HG03439 (cell line): ENCODE results near the gene CLK4.
"Not testable (repeated sequence)": the region's sequence is repeated elsewhere in the genome, so short reads cannot be mapped to it uniquely, and the experiment has no call there.

Source experiments
- ATAC-seq: cut with Tn5 transposase; IDR thresholded peaks from one replicate; pipeline ENCODE4 v1.9.1; 2021; ENCODE audit warnings: mild to moderate bottlenecking, moderate library complexity; ENCODE audit not compliant: unreplicated experiment

The CLK4 gene

DNA sequence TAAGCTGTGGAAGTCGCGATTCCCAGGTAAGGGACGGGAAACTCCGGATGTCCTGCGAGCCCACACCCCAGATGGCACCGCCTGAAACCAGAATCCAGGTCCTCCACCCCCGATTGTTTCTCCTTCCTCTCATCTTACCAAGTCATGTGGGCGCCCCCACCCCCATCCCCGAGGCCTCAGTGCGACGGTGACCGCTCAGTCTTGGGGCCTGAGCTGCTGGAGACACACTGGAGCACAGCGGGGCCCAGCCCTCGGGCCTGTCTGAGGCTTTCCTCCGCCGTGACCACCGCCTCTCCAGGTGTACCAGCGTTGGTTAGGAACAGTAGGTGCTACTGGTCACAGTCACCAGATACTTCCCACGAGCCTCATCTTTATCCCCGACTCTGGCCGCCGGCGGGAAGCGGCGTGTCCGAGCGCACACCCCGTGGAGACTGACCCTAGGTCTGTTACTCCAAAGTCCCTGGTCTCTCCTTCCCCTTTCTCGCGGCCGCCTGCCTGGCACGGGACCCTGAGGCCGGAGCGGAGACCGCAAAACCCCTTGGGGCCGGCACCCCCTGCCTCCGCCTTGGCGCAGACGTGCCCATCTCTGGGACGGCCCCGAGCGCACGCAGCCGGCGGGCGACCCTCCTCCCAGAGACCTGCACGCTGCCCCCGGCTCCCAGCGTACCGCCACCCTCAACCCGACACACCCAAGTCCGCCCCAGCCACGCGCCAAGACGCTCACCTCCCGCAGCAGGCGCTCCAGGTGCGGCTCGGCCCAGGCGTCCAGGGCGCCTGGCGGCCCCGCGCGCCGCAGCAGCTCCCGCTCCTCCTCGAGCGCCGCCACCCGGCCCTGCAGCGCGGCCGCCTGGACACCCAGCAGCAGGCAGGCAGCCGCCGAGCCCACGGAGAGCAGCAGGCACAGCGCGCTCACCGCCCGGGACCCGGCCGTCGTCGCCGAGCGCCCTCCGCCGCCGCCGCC, 37.4 kb downstream of the CLK4 start:
- no peak for ATAC-seq

DNA sequence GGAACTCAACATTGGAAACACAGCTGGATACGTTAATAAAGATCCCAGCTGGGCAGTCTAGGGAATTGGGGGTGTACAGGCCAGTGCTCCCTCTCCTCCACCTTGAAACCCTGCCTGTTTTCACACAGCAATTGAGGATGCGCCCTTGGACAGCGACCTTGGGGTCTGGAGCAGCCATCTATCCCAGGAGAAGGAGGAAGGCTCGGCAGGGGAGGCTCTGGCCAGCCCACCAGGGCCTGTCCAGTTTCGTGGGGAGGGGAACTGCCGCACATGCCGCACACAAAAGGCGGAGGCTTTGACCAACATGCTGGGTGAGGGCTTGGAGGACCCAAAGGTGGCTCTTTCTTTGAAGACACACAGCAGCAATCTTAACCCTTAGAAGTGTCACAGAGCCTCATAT, 38.1 kb downstream of the CLK4 start:
- no peak for ATAC-seq

DNA sequence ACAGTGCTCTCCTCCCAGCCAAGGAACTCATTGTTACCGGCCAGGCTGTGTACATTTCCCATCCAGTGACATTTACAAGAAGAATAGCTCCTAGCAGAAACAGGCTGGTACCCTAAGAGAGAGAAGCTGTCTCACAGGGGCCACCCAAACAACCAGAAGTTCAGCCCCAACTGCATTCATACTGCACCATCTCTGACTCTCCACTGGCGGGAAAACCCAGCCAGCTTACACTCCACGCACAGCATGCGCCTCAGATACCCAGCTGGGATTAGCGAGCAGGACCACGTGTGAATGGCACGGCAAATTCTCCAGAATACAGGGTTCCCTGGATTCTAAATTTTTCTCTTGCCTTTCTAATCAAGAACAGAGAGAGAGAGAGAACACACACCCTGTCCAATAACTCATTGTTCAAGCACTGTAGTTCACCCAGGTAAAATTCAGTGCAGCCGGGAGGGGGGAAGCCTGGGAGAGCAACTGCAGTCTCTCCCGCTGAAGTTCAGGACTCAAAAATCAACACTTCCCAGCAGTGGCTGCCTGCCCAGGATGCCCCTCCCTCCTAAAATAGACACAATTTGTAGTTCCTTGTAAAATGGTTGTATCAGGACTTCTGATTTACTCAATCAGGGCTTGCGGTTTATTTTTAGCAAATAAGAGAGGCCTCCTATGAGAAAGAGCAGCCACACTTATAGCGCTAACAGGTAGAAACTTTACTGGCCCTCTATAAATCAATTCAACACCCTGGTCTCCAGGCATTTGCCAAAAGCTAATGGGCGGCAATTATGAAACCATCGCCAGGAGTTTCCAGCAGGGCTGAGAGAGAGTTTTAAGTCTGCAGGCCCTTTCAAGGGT, 38.9 kb downstream of the CLK4 start:
- no peak for ATAC-seq

DNA sequence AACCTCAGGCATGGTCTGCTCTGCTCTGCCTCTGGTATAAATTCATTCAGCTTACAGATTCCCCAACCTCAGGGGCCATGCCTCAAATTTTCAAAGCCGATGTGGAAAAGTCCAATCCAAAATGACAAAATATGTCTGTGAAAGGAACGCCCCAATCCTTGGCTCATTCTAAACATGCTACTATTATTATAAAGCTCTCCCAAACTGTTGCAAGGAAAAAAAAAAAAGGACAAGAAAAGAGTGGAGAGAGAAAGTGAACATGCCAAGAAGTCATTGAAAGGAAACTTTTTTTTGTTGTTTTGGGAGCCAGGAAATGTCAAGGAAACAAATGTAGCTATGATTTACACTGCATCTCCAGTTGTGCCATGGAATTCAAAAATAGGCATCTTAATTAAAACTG, 40.5 kb downstream of the CLK4 start:
- ATAC-seq = no peak

DNA sequence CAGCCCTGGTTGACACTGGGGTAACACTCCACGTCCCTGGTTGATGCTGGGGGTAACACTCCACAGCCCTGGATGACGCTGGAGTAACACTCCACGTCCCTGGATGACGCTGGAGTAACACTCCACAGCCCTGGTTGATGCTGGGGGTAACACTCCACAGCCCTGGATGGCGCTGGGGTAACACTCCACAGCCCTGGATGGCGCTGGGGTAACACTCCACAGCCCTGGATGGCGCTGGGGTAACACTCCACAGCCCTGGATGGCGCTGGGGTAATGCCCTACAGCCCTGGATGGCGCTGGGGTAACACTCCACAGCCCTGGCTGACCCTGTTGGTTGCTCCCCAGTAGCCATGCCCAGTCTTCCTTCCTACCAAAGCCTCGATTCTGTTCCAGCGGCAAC, 41.4 kb downstream of the CLK4 start:
- not testable (repeated sequence) for ATAC-seq

DNA sequence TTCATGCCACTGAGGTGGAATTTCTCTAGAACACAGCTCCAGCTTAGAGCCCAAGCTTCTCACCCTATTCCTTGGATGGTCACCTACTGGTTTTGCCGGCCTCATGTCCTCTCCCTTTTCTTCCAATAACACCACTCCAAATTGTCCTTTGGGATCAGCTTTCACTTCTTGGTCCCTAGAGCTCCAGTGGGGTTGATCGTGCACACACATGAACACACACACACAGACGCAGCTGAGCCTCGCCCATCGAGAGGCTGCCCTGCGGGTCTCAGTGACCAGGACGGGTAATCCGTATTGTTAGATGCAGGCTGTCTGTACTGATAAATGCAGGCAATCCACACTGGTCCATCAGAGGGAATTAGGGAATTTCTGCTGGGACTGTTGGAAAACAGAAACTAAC, 43.6 kb downstream of the CLK4 start:
- no peak for ATAC-seq

DNA sequence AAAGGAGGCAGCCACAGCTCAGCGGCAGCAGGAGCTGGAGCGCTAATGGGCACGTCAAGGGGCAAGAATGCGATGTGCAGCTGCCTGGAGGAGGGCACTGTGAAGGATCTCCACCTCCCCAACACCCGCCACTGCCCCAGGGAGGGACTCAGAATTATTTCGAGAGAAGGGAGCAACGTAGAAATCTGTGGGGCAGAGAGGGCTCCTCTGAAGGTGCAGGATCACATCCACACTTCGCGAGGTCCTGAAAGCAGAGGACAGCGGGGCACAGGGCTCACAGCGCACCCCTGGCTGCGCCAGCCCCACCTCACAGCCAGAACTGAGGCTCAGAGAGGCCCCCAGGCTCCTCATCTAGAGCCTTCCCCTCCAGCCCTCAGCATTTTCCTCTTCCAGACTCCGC, 44.6 kb downstream of the CLK4 start:
- no peak for ATAC-seq

DNA sequence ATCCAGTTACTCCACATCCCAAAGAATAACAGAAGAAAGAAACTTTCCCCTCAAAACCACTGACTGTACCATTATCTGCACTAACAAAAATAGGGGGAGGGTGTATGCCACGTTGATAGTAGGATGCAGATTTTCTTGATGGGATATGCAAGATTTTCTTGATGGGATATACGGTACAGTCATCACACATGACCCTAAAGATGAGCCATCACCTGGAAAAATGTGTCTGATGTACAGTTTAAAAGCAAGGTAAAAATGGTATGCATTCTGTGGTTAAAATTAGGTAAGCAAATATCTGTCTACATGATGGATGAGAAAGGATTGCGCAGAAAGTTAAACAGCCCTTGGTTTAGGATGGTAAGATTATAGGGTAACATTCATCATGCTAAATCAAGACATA, 45.2 kb downstream of the CLK4 start:
- no peak for ATAC-seq

DNA sequence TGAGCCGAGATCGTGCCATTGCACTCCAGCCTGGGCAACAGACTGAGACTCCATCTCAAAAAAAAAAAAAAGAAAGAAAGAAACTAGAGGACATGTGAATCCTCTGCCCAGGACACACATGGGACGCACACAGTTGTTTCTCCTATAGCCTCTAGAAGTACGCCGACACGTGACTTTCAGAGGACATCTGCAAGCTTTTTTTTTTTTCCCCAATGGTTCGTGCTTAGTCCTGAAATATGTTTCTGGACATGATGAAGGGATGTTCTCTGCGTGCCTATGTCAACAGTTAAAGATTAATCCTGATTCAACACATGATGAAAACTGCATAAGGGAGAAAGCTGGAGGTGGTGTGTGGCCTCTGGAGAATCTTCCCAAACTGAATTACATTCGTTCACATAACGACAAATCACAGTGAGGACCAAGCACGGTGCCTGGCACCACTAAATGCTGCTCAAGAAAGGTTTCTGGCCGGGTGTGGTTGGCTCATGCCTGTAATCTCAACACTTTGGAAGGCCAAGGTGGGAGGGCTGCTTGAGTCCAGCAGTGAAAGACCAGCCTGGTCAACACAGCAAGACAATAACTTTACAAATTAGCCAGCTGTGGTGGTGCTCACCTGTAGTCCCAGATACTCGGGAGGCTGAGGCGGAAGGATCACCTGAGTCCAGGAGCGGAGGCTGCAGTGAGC, 46.4 kb downstream of the CLK4 start:
- ATAC-seq = no peak

DNA sequence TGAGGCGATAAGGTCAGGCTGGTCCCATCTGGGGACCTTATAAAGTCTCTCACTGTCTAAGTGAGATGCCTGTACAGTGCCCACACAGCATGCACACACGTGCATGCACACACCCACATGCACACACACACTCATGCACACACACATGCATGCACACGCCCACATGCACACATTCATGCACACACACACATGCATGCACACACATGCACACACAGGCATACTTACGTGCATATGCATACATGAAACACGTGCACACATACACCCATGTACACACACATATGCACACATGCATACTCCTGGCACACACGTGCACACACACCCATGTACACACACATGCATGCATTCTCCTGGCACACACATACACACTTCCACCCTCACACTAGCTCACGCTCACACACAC, 48.9 kb downstream of the CLK4 start:
- no peak for ATAC-seq

DNA sequence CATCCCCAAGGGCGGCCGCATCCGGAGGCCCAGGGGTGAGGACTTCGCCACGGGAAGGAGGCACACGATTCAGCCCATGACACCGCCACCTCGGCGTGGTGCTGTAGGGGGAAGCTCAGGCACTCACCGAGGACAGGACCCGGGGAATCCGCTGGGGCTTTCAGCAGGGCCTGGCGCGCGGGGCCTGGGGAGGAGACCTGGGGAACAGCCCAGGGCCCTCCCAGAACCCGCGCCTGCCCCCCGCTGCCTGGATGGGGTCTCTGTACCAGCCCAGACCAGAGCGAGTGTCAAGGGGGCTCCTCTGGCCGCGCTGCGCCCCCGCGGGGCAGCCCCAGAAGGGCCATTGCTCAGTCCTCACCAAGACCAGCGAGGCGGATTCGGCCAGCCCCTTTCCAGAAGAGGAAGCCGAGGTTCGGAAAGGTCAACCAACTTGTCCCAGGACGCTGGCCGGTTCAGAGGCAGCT, 49.4 kb downstream of the CLK4 start:
- ATAC-seq = no peak

DNA sequence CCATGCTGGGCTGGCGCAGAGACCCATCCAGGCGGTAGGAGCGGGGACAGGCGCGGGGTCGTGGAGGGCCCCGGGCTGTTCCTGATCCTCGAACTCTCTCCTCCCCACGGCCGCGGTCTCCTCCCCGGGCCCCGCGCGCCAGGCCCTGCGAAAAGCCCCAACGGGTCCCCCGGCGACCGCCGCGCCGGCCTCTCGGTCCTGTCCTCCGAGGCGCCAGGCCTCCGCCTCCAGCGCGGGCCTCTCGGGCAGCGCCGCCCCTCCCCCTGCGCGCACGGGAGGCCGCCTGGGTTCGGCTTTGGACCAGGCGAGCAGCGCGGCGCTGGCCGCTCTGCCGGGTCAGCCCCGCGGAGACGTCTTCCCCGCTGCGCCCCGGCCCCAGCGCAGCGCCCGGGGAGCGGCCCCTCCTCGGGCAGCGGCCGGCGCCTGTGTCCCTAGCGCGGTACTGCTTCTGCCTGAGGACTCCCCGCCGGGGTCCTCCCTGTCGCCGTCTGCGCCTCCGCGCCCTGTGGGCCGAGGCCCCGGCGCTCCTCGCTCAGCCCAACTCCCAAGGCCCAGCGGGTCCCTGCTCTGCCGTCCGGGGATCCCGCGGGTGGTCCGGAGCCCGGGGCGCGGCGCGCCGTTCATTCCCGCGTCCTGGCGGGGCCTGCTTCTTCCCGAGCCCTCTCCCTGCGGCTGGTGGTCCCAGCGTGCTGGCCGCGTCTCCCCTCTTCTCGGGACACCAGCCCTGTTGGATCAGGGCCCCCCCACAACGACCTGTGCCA, 50.1 kb downstream of the CLK4 start:
- ATAC-seq = no peak

DNA sequence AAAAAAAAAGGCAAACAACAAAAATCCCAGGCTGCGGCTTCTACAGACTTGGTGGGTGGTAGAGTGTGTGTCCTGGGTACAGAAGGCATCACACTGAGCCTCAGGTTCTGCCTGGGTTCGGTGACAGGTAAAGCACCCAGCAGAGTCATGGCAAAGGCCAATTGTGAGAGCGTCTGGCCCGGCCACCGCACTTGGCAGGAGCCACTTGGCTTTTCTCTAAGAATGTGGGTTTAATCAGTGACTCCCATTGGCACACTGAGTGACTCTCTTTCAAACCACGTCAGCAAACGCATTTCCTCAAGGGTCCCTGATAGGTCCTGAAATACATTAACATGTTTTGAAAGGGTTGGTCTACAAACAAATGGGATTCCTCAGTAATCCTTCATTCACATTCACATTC, 53.6 kb downstream of the CLK4 start:
- no peak for ATAC-seq

DNA sequence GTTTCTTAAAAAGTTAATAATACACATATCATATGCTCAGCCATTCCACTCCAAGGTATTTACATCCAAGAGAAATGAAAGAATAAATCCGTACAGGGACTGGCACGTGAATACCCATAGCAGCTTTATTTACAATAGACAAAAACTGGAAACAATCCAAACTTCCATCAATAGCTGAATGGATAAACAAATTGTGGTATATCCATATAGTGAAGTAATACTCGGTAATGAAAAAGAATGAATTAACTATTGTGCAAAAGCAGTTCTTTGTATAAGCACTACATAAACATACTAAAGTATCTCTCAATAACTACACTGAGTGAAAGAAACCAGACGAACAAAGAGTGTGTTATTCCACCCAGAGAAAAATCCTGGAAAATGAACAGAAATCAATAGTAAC, 54.2 kb downstream of the CLK4 start:
- no peak for ATAC-seq

DNA sequence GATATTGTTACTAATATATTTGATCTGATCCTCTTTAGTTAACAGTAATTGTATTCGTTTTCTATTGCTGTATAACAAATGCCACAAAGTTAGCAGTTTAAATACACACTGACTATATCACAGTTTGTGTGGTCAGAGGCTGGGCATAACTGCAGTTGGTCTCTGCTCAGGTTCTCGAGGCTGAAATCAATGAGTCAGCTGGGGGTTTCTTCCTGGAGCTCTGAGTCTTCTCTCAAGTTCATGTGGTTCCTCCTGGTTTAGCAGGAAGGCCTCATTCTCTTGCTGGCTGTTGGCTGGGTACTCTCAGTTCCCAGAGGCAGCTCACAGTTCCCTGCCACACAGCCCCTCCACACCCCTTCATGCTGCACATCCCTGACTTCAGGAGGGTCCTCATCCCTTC, 57.4 kb downstream of the CLK4 start:
- ATAC-seq = no peak

DNA sequence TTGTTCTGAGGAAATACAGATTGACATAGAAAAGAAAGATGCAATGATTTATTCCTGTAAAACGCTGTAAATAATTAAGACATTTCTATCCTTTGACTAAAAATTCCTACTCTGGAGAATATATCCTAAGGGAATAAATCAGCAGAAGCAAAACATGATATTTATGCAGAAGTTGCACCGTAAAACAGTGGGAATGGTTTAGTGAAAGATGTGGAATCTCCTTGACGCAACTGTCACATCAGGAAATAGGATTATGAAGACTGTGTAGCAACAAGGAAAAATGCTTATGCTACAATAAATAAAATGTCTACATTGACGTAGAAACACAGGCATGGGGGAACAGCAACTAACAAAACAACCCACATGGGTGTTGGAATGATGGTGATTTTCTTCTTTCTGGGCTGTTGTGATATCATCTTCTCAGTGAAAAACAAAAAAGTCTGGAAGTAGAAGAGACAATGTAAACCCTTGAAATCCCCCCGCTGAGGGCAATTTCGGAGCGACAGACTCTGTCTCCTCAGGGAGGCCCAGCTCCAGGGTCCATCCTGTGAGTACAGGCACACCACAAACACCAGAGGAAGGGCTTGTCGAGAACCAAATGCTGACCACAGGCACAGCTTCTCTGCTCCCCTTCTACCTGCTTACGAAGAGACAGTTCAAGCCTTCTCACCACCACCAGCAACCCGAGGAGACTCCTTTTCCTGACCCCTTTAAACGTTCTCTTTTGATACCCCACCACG, 61.9 kb downstream of the CLK4 start:
- no peak for ATAC-seq

DNA sequence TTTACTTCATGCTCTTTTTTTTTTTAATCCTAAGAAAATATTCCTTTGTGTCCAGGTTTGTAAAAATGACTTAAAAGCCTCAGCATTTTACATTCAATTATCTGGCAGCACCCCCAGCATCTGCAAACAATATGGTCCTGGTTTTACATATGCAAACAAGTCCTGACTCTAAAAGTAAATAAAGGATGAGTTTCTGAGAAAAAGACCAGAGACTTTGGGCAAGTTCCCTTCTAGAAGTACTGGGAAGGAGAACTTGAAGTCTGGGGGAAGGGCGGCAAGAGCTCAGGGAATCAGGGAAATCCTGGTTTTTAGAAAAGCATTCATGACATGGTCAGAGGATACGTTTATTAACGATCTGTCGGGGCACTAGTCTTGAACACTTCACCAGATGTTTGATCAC, 62.5 kb downstream of the CLK4 start:
- ATAC-seq = no peak

DNA sequence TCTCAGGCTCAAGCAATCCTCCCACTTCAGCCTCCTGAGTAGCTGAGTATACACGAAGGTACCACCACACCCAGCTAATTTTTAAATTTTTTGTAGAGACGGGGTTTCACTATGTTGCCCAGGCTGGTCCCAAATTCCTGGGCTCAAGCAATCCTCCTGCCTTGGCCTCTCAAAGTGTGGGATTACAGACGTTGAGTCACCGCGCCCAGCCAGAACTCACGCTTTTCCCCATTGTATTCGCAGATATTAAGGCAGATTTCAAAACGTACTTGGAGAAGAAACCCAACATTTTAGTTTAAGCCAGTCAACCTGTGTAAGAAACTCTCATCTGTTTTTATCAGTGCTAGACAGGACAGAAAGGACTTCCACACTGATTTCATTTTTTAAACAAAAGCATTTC, 63.2 kb downstream of the CLK4 start:
- no peak for ATAC-seq

DNA sequence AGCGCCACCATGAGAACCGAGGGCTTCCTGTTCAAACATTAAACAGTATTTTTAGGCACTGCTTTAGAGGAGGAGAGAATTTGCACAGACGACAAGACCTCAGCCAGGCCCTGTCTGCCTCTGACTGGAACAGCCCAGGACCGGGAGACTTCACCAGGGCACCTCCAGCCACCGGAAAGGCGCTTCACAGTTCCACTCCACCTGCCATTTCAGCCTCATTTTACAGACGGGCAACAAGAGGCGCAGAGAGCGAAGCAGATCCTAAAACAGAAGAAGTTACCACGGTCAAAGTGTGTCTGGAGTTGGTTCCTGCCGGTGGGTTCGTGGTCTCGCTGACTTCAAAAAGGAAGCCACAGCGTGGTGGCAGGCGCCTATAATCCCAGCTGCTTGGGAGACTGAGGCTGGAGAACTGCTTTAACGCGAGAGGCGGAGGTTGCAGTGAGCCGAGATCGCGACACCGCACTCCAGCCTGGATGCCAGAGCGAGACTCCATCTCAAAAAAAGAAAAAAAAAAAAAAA, 65.0 kb downstream of the CLK4 start:
- no peak for ATAC-seq

DNA sequence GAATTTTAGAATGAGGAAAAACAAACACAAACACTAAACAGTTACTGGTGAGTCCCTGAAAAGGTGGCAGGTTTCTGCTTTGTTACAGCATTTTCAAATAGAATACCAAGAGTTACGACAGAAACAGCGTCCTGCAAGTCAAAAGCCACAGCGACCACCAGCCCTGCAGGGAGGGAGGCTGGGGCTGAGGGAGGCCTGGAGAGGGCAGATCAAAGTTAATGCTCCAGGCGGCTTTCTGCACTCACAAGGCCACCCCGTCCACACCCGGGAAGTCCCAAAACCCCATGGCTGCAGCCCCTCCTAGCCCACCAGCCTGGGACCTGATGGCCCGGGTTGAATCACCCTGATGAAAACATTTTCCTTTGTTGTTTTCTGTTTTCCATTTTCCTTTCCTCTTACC, 65.9 kb downstream of the CLK4 start:
- ATAC-seq = no peak
